Stimulated activated CD4-positive, alpha-beta T cell treated with anti-CD3 and anti-CD28 coated beads, Interleukin-12 subunit alpha, Interleukin-12 subunit beta, amount 100 ng/mL, for 4 hours (primary cell): ENCODE data around the gene COL9A1.

ENCODE experiments used
- DNase-seq: peaks from one replicate; pipeline ENCODE4 v3.0.0-alpha.2; 2020

Gene COL9A1

DNA sequence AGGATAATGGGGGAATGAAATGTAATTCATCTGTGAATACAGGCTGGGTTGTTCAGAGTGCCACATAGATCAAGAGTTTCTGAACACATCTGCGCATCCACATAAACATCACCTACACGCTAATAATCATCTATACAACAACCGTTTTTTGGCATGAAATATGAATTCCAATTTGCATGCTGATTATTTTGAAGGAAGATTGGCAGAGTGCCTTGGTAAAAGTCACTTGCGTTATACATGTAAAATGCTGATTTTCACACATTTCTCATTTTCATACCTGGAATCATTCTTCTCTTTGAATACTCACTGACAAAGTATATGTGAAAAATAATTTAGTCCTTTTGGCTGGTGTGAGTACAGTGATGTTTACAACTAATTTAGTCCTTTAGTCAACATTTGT, 17.7 kb downstream of the COL9A1 start:
- DNase-seq = no peak

DNA sequence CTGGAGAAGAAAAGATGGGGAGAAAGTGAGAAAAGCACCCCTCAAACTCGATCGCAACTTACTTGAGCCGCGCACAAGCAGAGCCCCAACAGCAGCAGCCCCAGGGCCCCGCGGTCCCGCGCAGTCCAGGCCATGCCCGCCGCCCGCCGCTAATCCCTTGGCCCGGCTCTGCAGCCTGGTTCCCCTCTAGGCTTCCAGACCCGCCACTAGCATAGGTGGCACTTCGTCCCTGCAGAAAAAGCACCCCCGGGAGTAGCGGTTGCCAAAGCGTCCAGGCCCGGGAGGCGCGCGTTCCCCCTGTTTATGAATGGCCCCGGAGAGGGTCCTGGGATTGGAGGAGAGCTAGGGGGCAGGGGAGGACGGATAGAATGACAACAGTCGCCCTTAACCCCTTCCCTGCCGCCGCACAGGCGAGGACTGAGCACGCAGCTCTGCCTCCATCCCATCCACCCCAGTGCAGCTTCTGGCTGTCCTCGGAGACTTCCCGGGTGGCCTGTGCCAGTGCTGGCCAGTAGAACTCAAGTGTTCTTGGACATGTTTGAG, 19.9 kb downstream of the COL9A1 start:
- no peak for DNase-seq

DNA sequence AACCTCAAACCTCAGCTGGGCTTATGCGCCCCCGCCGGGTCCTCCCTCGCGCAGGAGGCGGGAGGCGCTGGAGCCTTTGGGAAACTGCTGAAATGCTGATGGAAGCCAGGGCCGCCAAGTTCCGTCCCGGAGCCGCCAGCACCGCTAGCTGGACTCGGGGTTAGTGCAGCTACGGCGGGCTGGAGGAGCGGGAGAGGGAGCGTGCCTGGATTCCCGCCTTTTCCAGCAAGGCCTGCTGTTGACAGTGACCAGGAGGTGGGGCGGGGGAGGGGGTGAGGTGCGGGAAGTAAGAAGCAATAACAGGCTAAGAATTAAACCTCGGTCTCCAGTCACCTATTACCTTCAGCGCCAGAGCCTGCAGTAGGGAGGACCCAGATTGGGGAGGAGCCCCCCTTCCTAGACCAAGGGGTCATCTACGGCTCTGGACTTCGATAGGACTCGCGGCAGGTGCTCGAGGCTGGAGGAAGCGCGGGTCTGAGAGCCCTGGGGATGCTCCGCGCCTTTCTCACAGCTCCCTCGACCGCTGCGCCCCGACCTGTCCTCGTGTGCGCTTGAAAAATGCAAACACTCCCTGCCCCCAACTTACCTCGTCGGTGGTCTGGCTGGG, 20.5 kb downstream of the COL9A1 start:
- no peak for DNase-seq

DNA sequence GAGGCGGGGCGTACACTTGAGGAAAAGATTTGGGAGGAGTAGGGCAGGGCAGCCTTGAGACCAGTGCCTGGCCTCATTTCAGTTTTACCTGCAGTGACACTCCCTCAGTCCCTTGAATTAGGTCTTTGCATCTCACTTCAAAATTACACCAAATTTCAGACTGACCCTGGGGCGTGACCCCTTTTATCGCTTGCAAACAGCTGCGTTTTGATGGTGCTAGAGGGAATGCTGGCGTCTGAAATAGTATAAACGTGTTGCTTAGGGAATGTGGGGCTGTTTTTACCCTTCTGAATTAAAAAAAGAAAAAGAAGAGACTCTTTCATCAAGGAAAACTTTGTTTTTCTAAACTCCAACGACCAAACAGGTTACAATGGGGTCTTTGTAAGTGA, 21.0 kb downstream of the COL9A1 start:
- DNase-seq = no peak

DNA sequence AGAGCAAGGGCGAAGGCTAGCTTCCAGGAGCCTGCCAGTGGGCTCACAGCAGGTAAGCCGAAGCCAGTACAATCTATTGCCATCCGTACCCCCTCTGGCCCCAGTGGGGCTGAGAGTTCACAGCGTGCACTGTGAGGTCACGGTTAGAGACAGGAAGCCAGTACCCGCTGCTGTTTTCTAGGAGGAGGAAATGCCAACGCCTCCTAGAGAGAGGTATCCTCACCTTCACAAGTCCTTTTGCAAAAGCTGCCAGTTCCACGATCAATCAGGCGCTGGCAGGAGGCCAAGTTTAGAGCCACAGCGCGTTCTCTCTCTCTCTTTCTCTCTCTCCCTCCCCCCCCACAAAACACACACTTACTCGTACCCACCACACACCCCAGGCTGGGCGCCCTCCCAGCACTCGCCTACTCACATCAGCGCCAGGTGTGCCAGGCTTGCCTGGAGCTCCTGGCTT, 22.5 kb downstream of the COL9A1 start:
- DNase-seq = no peak

DNA sequence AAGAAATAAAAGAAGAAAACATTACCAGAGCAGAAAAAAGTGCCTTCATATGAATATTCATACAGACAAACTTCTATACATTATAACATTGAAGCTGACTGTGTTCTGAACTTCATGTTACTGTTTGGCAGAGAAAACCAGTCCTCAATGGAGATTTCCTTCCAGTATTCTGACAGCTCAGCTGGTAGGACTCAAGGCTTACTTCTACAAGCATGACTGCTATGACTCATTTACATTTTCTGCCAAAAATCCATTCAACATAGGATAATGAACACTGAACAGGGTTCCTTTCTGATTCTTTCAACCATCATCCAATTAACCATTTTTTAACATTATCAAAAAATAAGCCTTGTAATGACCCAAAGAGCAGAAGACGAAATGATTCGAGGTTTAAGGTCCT, 25.4 kb downstream of the COL9A1 start:
- DNase-seq = no peak

DNA sequence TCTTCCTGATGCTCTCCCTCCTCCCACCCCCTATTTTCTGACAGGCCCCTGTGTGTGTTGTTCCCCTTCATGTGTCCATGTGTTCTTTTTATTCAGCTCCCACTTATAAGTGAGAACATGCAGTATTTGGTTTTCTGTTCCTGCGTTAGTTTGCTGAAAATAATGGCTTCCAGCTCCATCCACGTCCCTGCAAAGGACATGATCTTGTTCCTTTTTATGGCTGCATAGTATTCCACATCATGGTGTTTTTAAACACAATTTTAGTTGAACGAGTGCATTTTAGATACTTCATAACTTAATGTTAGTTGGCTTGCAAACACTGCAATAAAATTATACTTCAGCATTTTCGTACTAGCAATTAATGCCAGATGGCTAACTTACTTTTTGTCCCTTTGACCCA, 28.5 kb downstream of the COL9A1 start:
- no peak for DNase-seq

DNA sequence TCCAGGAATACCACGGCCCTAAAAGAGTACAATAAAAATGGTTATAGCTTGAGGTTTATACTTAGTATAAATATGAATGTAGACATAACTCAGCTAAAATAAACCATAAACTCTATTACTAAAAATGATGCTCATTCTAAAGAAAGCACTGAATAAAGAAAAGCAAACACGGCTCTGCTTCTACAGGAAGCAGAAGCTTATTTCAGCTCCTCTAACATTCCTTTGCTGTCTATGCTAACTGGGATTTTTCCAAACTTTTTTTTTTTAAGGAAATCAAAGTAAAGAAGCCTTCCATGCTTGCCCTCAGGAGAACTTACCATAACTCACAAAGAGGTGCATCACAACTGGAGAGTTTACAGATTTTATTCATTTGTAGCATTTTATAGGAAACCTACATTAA, 30.8 kb downstream of the COL9A1 start:
- DNase-seq = no peak

DNA sequence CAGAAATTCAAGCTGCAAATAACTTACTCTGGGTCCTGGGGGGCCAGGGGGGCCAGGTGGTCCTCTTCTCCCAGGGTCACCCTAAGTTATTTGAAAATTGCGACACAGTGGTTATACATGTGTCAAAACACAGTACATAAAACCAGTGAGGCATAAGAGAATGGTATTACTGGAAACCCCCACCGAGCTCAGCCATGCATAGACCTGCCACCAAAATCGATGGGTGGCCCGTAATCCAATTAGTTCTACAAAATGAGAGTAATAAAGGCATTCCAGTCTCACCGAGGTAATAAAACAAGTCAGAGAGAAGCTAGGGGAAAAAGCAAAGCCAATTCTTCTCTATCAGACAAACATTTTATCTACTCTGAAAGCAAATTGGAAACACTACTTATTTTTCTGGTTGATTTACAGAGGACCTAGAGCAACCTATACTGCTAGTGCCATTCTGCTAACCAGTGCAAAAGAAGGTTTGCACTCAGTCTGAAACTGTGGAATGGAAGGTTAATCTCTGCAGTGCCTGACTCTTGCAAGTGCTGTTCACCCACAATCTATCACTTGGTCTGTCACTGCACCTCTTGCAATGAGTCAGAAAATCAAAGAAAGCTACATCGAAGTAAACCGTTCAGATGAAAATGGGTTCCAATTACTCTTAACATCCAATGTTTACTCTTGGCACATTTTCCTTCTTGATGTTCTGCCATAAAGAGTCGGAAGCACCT, 32.4 kb downstream of the COL9A1 start:
- no peak for DNase-seq

DNA sequence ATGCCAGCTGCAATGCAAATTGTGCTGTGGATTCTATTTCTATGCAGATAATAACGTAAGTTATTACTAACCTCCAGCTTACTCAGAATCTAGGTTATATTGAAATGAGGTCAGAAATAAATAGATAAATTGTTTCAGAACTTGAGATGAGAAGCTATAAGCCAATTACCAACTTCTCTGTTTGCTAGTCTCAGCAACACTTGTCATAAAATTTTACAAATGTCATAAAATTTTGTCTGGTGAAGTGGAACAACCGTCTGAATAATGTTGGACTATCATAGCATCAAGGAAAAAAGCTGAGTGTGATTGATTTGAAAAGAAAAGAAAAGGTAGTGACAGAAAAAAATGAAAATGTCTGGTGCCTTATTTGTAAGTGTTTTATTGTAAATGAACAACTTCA, 36.7 kb downstream of the COL9A1 start:
- DNase-seq = no peak

DNA sequence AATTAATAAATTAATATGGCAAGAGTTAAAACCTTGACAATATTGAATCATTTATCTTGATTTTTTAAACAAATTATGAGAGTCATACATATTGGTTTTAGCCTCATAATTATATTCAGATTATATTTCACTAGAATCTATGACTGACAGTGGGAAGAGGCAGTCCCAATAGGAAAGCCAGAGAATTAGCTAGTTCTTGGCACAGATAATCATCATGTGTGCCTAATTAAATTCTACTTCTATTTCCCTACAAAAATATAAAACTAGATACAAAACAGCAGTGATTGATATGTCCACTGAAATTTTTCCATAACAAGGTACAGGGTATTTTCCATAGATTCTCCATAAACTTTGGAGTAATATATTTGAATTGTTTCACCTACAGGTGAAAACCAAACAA, 38.6 kb downstream of the COL9A1 start:
- DNase-seq = no peak

DNA sequence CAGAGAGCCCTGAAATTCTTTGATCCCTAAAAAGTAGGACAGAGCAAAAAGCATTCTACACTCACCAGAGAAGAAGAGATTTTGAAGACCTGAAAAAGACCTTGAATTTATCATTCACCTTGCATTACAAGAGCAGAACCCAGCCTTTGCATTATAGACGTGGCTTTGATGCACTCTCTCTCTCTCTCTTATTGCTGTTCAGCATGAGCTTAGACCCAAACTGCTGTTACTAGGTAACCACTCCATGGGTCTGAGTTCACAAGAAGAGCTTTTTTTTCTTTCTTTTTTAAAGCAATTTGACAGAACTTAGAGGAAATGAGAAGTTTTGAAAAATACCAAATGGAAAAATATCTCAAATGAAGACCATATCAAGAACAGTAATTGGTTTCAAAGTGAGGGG, 44.4 kb downstream of the COL9A1 start:
- DNase-seq = no peak

DNA sequence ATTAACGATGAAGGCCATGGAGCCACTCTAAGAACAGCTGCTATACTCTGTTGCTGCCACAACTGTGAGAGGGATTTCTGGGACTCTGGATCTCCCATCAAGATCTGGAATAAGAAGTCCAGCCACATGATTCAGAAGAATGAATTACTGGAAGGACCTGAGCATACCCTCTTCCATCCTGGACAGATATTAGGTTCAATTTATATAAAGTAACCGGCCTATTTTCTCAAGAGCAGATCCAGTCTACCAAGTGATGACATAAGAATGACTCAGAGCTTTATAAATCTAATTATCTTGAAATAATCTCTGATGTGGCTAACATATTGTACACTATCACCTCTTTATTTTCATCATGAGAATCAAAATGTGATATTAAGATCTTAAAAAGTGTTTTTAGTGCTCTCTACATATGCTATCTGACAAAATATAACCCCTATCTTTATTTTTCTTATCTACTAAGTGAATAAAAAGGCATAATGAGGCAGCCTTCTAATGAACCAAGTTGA, 45.1 kb downstream of the COL9A1 start:
- no peak for DNase-seq

DNA sequence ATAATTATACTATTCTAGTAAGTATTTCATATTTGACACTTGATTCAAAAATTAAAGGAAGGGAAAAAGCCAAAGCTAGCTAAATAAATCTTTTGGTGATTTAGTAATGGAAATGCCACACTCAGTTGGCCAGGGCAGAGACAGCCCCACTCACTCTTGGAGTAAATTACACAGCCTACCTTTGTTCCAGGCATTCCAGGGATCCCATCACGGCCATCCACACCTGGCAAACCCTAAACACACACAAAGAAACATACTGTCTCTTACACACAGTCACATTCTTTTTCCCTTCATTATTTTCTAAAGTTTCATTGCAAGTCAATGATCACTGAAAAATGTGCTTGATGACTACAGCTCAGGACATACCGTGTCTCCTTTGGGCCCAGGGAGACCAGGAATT, 48.1 kb downstream of the COL9A1 start:
- DNase-seq = no peak

DNA sequence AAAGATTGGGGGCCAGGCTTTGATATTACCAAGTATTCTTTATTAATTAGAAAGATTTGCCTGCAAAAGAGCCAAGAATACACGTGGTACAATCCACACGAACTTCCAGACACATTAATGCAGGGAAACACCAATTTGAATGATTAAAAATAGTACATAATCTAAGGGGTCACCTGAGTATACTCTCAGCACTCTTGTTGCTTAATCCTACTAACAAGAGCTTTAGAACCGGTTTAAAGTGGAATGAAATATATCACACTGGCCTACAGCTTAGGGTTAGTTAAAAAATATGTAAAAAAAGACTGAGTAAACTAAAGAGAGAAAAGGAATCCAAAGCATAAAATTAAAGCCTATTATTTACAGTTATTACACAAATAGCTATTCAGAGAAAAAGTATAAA, 49.0 kb downstream of the COL9A1 start:
- DNase-seq = no peak

DNA sequence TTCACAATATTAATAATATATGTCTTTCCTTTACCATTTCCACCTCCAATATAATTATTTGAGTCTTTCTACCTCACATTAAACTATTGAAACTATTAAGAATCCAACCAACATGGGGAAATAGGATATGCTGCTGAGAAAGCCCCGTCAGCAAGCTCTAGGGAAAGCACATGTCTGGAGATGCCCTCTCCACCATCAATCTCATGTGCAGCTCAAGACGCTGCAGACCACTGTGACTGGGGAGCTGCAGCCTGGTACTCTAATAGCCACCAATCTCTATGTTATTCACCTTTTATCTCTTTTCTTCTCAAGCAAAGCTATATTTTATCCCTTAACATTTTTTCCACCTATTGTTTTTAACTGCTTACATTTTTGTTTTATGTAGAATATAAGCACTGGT, 50.3 kb downstream of the COL9A1 start:
- DNase-seq = no peak

DNA sequence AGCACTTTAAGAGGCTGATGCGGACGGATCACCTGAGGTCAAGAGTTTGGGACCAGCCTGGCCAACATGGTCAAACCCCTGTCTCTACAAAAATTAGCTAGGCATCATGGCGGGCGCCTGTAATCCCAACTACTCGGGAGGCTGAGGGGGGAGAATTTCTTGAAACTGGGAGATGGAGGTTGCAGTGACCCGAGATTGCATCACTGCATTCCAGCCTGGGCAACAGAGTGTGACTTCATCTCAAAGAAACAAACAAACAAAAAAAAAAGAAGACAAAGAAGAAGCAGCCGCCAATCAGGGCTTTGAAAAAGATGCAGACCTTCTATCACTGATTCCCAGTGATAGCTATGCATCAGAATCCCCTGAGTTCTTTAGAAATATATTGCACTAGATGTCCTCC, 56.8 kb downstream of the COL9A1 start:
- no peak for DNase-seq

DNA sequence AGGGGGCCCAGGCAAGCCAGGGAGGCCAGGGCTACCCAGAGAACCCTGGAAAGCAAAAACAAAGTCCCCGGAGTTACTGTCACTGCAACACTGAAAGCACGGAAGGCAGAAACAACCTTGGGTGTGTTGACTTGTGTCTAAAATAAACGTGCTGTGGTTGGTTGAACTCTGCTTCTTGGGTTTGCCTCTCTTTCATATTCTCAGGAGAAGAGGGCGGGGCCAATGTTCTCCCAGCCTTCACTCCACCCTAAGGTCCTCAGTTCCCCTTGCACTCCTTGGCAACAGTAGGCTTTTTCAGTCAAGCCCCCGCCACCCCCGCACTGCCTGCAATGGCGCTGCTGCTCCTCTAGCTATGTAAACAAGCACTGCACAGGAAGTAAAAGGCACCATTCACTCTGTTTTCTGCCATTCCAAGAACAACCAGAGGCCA, 60.9 kb downstream of the COL9A1 start:
- no peak for DNase-seq

DNA sequence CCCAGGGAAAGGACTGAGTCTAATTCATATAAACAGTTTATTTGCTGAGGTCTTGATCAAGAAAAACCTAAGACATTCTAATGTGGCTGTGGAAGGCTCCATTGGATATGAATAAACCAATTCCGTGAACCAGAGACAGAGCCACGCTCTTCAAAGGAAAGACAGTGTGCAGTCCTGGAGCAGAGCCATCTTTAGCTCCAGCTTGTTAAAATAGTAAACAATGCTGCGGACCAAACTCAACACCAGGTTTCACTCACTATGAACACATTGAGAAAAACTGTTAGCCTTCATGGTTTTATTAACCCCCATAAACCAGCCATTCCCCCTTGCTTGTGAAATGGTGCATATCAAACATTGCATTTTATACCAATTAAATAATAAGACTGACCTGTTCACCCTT, 61.9 kb downstream of the COL9A1 start:
- DNase-seq = no peak

DNA sequence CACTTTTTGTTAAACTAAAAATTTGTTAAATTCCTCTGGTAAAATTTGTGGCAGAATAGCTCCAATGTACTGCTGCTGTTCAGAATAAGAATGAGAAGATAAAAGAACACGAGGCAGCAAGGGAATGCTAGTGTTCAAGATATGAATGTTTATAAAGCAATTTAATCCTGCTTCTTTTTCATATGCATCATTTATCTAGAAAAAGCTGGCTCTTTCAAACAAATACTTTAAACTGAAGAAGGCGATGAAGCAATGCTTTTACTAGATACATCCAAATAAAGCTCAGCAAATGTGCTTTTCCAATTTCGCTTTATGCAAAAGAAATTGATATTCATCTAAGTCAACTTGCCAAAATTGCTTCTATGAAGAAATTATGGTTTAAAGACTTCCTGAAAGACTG, 66.5 kb downstream of the COL9A1 start:
- no peak for DNase-seq

DNA sequence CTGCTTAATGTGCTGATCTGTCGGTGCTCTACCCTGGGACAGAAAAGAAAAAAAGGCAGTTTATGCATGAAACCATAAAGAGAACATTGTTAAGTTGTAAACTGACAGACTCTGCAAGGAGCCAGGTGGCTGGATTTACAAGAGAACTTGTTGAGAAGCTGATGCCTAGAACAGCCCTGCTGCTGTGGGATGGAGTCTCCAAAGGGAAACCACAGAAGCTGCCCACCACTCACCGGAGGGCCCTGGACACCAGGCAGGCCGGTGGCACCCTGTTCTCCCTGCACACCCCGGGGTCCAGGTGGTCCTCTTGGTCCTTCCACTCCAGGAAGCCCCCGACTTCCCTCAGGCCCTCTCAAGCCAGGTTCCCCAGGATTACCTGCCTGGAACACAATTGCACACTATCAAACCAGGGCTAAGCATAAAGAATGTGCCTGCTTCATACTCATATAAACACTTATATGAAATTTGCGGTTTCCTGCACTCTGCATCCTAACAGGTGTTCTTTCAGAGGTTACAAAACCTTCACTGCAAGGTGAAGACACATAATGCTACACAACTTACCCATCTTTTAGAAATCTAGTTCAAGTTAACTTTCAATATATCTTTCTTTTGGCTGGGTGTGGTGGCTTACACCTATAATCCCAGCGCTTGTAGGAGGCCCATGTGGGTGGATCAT, 68.2 kb downstream of the COL9A1 start:
- DNase-seq = no peak

DNA sequence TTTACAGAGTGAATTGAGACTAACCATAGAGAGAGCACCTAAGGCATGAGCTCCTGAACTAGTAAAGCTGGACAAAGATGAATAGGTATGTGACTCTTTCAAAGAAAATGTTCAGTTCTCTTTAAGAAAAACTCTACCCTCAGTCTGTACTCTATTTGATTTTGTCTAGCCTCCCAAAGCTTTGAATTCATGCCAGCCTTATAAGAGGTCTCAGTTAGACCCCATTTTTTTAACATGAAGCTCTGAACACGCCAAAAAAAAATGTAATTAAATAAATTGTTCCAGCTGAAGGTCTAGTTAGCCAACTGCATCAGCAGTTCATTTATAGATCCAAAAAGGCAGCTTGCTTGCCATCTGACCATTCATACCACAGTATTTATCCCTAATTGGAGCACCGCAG, 71.6 kb downstream of the COL9A1 start:
- no peak for DNase-seq

DNA sequence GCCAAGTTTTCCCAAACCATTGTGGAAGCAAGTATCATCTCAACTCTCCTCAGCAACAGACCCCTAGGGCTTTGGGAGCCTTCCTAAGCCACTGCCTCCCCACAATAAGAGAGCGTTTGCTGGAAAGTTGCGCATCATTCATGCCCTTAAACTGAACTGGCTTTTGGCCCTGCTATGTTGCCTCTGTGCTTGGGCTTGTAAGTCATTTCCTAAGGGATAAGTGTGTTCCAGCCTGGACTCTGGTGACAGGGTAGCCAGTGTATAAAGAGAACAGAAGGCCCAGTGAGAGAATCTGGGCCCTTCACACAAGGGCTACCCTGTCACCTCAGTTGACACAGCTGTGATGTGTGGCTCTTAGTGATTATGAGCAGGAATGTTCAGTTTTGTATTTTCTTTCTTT, 77.8 kb downstream of the COL9A1 start:
- DNase-seq = no peak

DNA sequence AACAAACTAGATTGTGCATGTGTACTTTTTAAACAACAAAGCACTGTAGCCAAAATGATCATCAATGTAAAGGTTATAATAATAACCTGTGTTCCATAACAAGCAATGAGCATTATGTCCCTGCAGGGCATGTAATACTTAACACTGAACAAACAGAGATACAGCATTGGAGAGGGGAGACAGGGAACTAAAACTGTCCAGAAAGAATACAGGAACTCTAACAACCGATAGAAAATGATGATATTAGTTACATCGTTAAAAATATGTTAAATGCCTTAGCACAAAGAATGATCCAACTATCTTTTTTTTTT, 80.5 kb downstream of the COL9A1 start:
- no peak for DNase-seq
